GM18498 (cell line): ENCODE data around the gene RRN3.
"Not testable (repeated sequence)": the region's sequence is repeated elsewhere in the genome, so short reads cannot be mapped to it uniquely, and the experiment has no call there.

Source experiments
- ATAC-seq: cut with Tn5 transposase; IDR thresholded peaks from one replicate; pipeline ENCODE4 v1.9.1; 2021; ENCODE audit warnings: mild to moderate bottlenecking, moderate library complexity; ENCODE audit not compliant: unreplicated experiment

RRN3 gene, protein sequence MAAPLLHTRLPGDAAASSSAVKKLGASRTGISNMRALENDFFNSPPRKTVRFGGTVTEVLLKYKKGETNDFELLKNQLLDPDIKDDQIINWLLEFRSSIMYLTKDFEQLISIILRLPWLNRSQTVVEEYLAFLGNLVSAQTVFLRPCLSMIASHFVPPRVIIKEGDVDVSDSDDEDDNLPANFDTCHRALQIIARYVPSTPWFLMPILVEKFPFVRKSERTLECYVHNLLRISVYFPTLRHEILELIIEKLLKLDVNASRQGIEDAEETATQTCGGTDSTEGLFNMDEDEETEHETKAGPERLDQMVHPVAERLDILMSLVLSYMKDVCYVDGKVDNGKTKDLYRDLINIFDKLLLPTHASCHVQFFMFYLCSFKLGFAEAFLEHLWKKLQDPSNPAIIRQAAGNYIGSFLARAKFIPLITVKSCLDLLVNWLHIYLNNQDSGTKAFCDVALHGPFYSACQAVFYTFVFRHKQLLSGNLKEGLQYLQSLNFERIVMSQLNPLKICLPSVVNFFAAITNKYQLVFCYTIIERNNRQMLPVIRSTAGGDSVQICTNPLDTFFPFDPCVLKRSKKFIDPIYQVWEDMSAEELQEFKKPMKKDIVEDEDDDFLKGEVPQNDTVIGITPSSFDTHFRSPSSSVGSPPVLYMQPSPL

DNA sequence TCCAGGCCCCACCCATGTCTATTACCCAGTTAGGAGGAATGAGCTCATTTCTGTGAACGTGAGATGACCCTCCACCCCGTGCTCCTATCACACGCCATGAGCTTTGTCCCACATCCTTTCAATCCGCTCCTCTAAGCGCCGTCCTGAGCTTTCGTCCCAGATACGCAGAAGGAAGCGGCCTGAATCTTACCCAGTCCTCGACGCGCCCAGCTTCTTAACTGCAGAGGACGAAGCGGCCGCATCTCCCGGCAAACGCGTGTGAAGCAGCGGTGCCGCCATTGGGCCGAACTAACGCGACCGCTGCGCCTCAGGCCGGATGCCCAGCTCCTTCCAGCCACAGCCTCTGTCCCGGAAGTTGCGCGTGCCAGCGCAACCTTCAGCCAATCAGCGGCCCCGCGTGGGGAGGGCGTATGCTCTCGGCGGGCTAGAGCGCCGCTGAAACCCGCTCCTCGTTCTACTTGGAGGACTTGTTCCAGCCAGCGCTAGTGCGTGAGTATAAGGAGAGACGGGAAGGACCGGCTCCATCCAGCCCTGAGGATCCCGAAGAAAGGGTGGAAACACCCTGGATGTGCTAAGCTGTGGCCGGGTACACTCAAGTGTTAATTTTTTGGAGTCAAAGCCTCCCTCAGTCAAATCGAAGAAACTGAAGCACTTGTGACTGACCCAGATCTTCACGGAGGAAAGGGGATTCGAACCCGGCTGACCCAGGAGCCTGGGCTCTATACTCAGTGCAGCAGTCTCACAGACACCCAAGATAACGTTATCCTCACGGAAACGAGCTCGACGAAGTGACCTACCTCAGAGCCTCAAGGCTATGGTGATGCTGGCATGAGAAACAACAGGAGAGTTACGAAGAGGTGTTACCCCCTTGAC, at the start of gene RRN3:
TSS of gene RRN3 (minus strand) at position 318 of the 873 bp plus-strand sequence. CDS start at position 279, 39 bp downstream.
- peak; percentile 98 for ATAC-seq

DNA sequence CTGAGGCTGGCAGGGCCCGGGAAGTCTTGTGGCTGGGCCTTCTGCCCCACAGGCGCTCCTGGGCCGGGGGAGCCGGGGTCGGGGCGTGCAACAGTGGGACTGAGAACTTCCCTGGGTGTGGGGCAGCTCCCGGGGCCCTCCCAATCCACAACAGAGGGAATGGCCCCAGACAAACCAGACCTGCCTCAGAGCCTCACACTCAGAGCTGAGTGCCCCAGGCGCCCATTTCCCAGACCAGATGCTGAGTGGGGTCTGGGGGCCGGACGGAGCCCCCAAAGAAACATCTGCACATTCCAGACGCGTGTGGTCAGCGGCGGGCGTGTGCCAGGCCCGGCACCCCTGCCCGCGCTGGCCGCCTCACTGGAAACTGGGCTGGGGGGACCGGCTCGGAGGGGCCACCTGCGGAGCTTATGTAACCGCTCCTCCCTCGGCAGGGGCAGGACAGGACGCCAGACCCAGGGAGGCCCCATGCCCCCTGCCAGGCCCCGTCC, 49.6 kb upstream of the RRN3 start:
- not testable (repeated sequence) for ATAC-seq

DNA sequence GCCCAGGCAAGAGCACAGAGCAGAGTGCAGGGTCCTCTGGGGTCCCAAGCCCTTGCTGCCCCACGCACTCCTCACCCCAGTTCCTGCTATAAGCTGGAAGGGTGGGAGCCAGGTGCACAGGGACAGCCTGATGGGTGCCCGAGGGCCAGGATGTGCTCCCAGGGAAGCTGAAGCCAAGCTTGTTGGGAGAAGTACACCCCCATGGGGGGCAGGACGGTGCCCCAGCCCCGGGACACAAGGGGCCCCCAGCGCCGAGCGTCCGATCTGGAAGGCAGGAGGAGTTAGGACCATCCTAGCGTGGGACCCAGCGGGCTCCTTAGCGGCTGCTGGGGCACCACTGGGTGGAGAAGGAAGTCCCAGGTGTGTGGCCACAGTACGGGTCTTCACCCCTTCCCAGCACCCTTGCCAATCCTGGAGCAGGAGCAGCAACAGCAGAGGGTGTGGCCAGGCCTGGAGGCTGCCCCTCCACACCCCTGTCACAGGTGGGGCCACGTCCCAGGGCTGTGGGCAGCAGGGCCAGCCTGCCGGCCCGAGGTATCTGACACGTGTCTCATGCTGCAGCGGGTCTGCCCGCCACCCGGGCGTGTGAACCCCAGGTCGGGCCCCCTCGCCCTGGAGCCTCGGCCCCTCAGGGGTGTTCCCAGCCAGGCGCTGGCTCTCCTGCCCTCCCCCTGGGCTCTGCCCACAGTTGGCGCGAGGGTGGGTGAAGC, 49.0 kb upstream of the RRN3 start:
- not testable (repeated sequence) for ATAC-seq

DNA sequence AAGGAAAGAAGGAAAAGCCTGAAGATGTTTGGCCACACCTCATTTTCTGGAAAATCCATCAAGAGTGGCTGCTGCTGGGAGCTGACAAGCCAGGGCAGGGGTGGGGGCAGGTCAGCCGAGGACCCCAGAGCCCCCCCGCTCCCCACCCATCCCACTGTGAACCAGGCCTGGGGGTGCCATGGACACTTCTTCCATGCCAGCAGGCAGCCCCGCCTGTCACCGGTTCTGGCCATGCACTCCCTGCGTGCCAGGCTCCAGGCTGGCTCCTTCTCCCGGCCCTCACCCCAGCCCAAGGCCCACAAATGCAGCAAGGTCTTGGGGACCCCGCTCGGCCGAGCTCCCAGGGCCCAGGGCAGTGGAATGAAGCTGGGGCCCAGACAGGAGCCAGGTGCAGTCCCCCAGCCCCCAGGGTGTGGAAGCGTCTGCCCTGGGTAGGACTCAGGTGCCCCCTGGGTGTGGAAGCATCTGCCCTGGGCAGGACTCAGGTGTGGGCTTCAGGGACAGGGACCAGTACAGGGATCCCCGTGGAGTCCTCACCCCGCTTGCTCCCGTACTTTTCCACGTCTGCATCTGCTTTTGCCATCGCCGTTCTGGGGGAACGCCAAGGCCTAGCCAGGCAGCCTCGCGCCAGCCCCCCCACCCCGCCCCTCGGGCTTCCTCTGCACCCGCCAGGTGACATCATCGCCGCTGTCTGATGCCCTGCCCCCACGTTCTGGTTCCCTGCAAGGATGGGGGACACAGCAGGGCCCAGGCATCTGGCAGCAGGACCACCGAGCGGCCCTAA, 48.2 kb upstream of the RRN3 start:
- ATAC-seq = not testable (repeated sequence)

DNA sequence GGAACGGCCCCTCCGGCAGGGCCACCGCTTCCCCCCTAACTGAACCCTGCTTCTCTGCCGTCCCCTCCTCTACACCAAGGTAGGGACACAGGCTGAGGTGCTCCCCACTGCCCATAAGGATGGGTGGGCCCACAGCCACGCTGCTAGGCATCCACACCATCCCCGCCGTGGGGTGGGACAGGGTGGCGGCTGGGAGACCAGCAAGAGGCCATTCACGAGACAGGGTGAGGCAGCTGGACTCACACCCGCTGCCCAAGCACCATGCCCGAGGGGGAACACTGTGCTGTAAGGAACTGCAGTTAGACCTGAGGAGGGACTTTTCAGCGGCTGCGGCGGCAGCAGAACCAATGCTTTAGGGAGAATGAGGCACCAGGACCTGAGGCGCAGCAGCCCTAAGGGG, 47.5 kb upstream of the RRN3 start:
- no peak for ATAC-seq

DNA sequence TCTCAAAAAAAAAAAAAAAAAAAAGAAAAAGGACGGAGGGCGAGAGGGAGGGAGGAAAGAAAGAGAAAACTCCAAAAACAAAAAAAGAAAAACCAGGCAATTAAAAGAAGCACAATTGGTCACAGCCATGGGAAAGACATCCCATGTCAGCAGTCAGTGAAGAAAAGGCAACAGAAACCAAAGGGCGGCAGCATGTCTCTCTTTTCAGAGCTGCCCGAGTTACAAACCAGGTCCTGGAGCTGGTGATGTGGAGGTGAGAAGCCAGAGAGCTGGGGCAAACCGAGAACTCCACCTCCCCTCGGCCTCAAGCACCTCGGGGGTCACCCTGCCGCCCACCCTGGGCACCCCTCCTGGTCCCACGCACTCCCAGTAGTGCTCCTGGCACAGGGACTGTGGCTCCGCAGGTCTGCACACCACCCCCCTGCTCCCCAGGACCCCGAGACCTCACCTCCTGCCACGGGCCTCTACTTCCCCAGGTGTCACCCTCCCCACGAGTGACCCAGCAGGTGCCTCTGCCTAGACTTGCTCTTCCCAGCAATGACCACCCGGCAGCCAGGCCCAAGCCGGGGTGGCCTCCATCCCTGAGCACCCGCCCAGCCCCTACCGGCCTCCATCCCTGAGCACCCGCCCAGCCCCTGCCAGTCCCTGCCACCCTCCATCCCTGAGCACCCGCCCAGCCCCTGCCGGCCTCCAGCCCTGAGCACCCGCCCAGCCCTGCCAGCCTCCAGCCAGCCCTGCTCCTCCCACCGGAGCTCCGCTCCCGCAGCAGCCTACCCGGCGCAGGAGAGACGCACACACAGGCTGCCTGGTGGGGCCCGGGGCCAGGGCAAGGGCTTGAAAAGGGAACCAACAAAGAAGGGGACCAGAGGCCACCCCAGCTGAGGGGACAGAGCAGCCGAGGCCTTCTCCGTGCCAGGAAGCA, 46.6 kb upstream of the RRN3 start:
- ATAC-seq = not testable (repeated sequence)

DNA sequence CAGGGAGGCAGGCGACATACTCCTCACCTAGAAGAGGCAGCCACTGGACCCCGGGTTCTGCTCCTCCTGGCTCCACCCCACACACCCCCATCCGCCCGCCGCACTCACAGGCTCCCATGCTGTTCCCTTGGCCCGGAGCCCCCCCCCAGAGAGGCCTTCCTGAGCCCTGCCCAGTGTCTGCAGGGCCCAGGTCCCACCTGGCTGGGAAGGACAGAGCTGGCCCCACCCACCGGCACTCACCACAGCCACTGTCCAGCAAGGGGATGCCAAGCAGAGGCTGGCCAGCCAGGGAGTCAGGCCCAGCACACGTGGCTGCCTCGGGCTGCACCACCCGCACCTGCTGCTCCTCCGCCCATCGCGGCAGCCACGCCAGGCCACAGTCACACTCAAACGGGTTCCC, 43.4 kb upstream of the RRN3 start:
- not testable (repeated sequence) for ATAC-seq

DNA sequence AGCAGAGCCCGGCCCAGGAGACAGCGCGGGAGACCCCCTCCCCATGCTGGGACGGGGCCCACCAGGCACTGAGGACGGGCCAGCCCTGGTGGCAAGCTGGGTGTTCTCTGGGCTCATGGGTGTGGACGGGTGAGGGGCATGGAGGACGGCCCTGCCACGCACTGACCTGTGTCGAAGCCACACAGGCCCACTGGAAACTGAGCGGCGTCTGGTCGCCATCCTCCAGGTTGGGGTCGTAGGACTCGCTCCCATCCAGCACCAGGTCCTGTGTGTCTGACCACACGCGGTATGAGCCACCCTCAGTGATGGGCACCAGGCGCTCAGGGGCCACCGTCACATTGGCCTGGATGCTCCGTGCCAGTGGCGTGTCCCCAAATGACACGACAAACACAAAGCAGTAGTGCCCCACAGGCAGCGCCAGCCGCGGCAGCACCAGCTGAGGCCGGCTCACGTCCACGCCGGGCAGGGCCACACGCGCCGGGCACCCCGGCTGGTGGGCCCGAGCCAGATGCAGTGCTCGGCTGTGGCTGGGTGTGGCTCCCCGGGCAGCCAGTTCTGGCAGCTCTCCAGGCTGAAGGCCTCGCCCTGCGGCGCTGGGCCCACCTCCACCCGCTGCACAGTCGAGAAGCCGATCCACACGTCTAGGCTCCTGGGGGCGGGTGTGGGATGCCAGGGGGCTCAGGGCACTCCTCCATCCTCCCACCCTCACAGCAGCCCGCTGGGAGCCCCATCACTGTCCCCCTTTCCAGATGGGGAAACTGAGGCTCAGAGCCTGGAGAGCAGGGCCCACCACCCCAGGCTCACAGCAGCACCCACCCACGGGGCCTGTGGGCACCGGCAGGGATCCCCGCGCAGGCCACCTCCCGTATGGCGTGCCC, 41.6 kb upstream of the RRN3 start:
- ATAC-seq = not testable (repeated sequence)

DNA sequence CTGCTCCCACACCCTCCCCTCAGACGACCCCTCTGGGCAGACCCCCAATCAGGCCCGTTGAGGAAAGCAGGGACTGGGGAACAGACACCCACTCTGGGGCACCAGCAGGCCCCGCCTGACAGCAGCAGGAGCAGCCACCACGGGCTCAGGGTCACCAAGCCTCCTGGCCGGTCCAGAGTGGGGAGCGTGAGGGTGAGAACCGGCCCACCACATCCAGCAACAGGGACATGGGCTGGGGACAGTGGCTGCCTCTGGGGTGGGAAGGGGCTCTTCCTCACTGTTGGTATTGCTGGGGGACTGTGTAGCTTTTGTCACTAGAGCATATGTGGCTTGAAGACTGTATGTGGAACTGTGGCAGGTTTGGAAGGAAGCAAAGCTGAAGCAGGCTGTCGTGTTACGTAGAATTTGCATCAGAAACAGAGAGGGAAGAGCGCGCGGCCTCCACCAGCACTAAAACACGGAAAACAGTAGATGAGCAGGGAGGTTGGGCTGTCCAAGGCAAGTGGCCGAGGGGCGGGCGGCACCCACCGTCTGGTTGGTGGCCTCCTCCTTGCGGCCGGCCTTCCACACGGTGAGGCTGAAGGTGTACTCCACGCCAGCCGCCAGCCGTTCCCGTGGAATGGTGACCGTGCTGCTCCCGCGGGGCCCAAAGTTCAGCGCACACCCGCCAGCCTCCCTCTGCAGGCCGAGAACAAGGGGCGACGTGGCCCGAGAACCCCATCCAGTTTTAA, 40.8 kb upstream of the RRN3 start:
- not testable (repeated sequence) for ATAC-seq

DNA sequence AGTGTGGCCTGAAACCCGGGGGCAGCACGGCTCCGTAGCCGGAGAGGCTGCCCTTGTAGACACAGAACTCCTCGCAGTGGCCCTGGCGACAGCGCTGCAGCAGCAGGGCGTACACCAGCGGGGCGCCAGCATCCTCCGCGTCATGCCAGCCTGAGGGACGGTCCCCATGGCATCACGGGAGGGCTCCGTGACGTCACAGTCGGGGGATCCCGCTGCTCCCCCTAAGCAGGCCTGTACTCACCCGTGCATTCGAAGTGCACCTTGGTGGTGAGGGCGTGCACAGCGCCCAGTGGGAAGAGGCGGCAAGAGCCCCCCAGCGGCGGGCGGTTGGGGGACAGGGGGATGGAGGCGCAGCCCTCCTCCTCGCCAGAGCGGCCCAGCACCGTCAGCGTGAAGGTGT, 39.5 kb upstream of the RRN3 start:
- not testable (repeated sequence) for ATAC-seq

DNA sequence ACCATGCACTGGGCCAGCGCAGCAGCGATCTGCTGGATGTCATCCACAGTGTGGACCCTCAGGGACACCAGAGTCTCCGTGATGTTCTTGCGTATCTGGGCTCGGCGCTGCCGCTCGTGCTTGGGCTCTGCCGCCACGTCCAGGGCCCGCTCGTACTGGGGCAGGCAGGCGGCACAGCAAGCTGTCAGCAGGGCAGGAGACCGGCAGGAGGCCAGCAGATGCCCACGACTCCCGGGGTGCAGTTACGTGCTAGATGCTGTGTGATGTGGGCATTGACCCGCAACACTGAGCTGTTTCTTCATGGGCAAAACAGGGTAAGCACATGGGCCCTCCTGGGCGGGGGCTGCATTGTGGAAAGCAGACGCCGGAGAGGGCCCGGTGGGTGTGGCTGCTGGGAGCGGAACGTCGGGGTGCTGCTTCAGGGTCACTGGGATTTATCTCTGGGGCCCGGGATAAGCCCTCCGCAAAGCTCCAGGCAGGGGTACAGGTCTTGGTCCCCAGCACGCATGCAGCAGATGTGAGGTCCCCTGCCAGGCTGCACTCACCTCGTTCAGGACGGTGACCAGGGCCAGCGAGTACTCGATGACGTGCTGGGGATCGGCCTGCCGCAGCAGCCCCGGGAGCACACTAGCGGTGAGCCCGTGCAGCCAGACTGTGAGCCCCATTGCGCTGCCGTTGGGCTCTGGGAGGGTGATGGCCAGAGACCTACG, 38.8 kb upstream of the RRN3 start:
- not testable (repeated sequence) for ATAC-seq

DNA sequence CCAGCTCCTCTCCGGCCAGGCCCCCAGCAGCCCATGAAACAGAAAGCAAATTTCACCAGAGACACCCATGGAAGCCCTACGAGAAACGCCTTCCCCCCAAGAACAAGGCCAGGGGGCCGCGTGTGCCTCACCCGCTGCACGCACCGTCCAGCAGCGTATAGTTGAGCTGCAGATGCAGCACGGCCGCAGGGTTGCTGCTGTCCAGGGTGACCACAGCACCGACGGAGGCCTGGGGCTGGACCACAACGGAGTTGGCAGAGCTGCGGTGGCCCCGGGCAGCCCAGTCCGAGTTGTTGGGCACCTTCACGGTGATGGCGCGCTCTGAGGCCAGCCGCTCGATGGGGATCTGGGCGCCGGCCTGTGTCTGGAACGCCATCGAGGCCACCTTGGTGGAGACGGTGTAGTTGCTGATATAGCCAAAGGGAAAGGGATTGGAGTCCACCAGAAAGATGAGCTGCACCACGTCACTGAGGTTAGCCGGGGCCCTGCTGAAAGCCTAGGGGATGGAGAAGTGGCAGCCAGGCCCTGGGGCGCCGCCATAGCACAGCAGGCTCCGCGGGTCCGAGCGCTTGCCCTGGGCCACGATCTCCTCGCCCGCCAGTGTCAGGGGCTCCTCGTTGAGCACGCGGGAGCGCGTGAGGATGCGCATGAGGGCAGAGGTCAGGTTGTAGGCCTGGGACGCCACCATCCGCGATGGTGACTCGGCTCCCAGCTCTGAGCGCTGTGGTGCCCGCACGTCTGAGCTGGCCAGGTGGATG, 37.0 kb upstream of the RRN3 start:
- ATAC-seq = not testable (repeated sequence)

DNA sequence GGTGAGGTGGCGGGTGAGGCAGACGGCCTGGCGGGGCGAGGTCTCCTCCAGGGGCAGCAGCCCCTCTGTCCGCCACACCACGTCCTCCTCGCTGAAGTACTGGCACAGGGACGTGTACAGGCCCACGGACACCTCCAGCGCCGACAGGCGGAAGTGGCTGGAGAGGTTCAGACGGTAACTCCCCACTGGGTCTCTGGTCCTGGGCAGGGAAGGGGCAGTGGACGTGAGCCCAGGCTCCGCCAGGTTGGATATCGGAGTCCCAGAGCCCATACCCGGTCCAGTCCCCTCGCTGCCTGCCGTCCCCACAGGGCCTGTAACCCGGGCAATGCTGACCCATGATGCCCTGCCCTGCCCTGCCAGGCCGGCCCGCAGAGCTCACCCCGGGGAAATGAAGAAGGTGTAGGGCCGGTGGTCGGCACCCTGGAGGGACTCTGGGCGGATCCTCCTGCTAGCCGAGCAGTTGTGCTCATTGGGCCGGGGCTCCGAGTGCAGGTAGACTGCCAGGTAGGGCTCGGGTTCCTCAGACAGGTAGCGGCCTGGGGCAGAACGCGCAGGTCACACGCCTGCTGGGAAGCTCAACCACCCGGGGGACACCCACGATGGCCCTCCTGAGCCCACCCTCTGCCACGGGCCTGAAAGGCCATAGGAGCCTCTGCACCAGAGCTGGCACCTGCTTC, 36.3 kb upstream of the RRN3 start:
- ATAC-seq = not testable (repeated sequence)

DNA sequence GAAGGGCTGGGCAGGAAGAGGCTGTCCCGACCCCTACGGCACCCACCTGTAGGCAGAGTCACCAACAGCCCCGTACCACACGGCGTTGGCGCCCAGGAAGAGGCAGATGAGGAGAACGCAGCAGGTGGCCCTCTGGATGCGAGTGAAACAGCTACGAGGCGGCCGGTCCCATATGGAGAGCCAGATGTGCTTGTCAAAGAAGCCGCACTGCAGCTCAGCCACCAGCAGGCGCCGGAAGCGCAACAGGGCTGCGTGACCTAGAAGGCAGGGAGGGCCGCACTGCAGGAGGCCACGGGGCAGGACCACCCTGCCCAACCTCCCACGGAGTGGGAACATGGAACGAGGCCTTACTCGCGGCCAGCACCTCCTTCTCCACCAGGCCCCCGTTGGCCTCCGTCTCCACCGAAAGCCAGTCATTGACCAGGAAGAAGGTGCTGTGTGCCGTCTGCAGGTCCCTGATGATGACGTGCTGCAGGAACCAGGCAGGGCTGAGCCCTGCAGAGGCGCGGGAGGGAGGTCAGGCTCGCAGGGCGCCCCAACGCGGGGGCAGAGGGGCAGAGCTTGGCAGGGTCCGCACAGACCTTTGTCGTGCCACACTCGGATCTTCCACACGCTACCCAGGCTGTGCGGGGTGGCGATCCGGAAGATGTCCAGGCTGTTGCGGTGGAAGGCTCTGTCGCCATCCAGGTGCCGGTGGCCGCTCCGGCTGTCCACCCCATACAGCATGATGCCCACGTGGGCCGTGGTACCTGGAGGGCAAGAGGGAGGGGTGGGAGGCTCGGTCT, 33.8 kb upstream of the RRN3 start:
- ATAC-seq = not testable (repeated sequence)
